Activated CD8-positive, alpha-beta T cell treated with anti-CD3 and anti-CD28 coated beads for 36 hours (primary cell): ENCODE data around the gene S100A5. TPM values are rescaled to one million over a fixed set of nuclear protein-coding genes. Genes with fewer than 3 reads are reported as not detected.
"Not testable (repeated sequence)": the region's sequence is repeated elsewhere in the genome, so short reads cannot be mapped to it uniquely, and the experiment has no call there.

ENCODE experiments used
- ATAC-seq: fragments of 200-7000 bp; cut with Tn5 transposase; one replicate; pipeline ENCODE4 v1.10.0; 2021; ENCODE audit warnings: mild to moderate bottlenecking, moderate library complexity
- CTCF ChIA-PET: fragments of 350-600 bp; sonication (Branson Sonifier 250); formaldehyde crosslinking; loops from one replicate; lab custom pipeline; 2021; ENCODE audit warnings: antibody characterized with exemption; lab: Charles Lee
- POLR2A ChIA-PET: fragments of 350-600 bp; sonication (Branson Sonifier 250); formaldehyde crosslinking; loops from one replicate; lab custom pipeline; 2021; ENCODE audit warnings: antibody characterized with exemption; lab: Charles Lee
- DNase-seq: peaks from one replicate; pipeline ENCODE4 v3.0.0-alpha.2; 2020
- H3K27ac Mint-ChIP-seq: one replicate; pipeline ENCODE4 v1.8.0; 2021; ENCODE audit warnings: mild to moderate bottlenecking, mixed read lengths
- H3K27me3 Mint-ChIP-seq: one replicate; pipeline ENCODE4 v1.8.0; 2021; ENCODE audit warnings: mixed read lengths
- H3K36me3 Mint-ChIP-seq: one replicate; pipeline ENCODE4 v1.8.0; 2021; ENCODE audit warnings: low read depth, mixed read lengths
- H3K4me1 Mint-ChIP-seq: one replicate; pipeline ENCODE4 v1.8.0; 2021; ENCODE audit warnings: low read depth, mixed read lengths
- H3K4me3 Mint-ChIP-seq: one replicate; pipeline ENCODE4 v1.8.0; 2021; ENCODE audit warnings: mild to moderate bottlenecking, moderate library complexity, mixed read lengths
- H3K9me3 Mint-ChIP-seq: one replicate; pipeline ENCODE4 v1.8.0; 2021; ENCODE audit warnings: mixed read lengths
- CTCF ChIP-seq: fragments of 200-600 bp; IDR thresholded peaks from one replicate; pipeline ENCODE4 v1.8.0; 2022; ENCODE audit warnings: antibody characterized with exemption, mild to moderate bottlenecking
- intact Hi-C: fragments of 100-400 bp; cut with micrococcal nuclease; formaldehyde crosslinking; loops from one replicate; pipeline ENCODE4 v1.10.0; 2022
- total RNA-seq, 2 experiments: library from RNA; stranded (reverse); gene quantifications; one replicate each; pipeline ENCODE4 v1.2.3, GENCODE V29; 2021

The S100A5 gene
- total RNA-seq, 2 experiments from 2014 or later = 1.1 to 1.2 TPM

DNA sequence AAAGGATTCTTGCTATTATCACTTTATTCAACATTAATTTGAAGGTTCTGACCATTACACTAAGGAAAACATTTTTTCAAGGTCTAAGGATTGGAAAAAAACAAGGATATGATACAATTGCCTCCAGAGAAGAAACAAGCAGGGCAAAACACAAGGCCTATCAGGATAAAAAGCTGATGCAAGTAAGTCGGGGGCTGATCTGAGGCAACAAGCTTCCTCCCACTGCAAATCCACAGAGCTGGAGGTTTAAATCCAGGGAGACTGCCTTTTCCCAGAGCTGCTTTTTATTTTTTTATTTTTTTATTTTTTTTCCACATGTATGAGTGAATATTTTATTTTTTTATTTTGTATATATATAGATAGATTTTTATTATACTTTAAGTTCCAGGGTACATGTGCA is 44.3 kb upstream of the S100A5 start:
- POLR2A ChIA-PET = interaction anchor here (1.1 kb wide), 1 partner anchor 12 kb away, joined by 3 read pairs; no protein-coding TSS in a partner anchor
- Mint-ChIP-seq H3K27ac (no peak overlapping the region), H3K36me3 (no peaks in the 10 kb centered on the region), H3K9me3 (no peaks in the 10 kb centered on the region), H3K4me1 (no peaks in the 10 kb centered on the region), H3K4me3 (no peak overlapping the region), H3K27me3 (no peaks in the 10 kb centered on the region)
- ATAC-seq = no peak
- CTCF ChIA-PET = interaction anchor here (1.1 to 1.6 kb wide), 2 partner anchors 61 to 74 kb away, joined by 3 to 5 read pairs; no protein-coding TSS in a partner anchor
- intact Hi-C loops = no loop called here
- no peak for DNase-seq
- no peak for TF ChIP-seq CTCF

GRCh38 chr1:153583976-153584375 is 43.2 kb upstream of the S100A5 start:
- POLR2A ChIA-PET = no interaction called here
- Mint-ChIP-seq H3K36me3 (no peaks in the 10 kb centered on the region), H3K9me3 (no peaks in the 10 kb centered on the region), H3K27ac (no peak overlapping the region), H3K4me1 (no peaks in the 10 kb centered on the region), H3K27me3 (peaks cover 3% of the 10 kb centered on the region), H3K4me3 (no peak overlapping the region)
- DNase-seq (no peak), ATAC-seq (no peak)
- intact Hi-C loops = no loop called here
- no peak for TF ChIP-seq CTCF
- CTCF ChIA-PET = interaction anchor here (0.7 to 1.6 kb wide), 2 partner anchors 33 to 73 kb away, joined by 3 to 5 read pairs; no protein-coding TSS in a partner anchor

DNA sequence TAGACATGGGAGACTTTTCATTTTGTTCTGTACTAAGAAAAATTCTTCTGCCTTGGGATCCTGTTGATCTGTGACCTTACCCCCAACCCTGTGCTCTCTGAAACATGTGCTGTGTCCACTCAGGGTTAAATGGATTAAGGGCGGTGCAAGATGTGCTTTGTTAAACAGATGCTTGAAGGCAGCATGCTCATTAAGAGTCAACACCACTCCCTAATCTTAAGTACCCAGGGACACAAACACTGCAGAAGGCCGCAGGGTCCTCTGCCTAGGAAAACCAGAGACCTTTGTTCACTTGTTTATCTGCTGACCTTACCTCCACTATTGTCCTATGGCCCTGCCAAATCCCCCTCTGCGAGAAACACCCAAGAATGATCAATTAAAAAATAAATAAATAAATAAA is 42.8 kb upstream of the S100A5 start:
- DNase-seq, intact Hi-C loops, POLR2A ChIA-PET, H3K27me3 Mint-ChIP-seq, H3K36me3 Mint-ChIP-seq, H3K4me3 Mint-ChIP-seq, H3K27ac Mint-ChIP-seq, H3K9me3 Mint-ChIP-seq, ATAC-seq, H3K4me1 Mint-ChIP-seq, CTCF ChIA-PET: not testable (repeated sequence)

- POLR2A ChIA-PET, intact Hi-C loops, H3K4me3 Mint-ChIP-seq, ATAC-seq, H3K36me3 Mint-ChIP-seq, DNase-seq, H3K4me1 Mint-ChIP-seq, H3K27me3 Mint-ChIP-seq, H3K9me3 Mint-ChIP-seq, H3K27ac Mint-ChIP-seq: not testable (repeated sequence)
- CTCF ChIA-PET = interaction anchor here (1.1 kb wide), 1 partner anchor 116 kb away, joined by 3 read pairs; no protein-coding TSS in a partner anchor
Measured at GRCh38 chr1:153582836-153583235, 42.1 kb upstream of the S100A5 start.

DNA sequence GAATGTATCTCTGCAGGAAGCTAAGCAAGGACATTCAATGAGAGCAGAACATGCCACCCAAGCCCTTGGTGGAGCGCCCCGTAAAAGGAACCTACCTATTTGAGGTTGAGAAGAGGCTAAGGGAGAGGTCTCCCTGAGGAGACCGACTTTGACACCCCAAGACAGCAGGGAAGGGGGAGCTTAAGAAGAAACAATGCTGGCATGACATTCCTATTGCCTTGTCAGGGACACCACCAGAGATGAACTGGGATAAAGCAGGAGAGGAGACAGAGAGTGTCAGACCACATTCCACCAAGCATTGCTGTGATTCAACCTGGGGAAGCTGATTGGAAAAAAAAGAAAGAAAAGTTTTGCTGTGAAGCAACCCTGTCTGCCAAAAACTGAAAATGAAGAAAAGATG is 38.2 kb upstream of the S100A5 start:
- no peak overlapping the region for H3K4me3 Mint-ChIP-seq
- ATAC-seq (no peak), DNase-seq (no peak)
- H3K36me3 Mint-ChIP-seq = no peaks in the 10 kb centered on the region
- ChIA-PET CTCF (interaction anchor here (0.8 to 2.8 kb wide), 4 partner anchors 11 to 68 kb away, joined by 3 to 14 read pairs (median 12); partner anchors contain the start of gene S100A14), POLR2A (no interaction called here)
- H3K27me3 Mint-ChIP-seq = peaks cover 20% of the 10 kb centered on the region
- no peaks in the 10 kb centered on the region for H3K4me1 Mint-ChIP-seq
- no peak overlapping the region for H3K27ac Mint-ChIP-seq
- TF ChIP-seq CTCF = no peak
- H3K9me3 Mint-ChIP-seq = no peaks in the 10 kb centered on the region
- intact Hi-C loops = no loop called here

- DNase-seq (no peak), ATAC-seq (no peak)
- H3K4me1 Mint-ChIP-seq = no peaks in the 10 kb centered on the region
- TF ChIP-seq CTCF = no peak
- H3K27me3 Mint-ChIP-seq = peaks cover 20% of the 10 kb centered on the region
- no peaks in the 10 kb centered on the region for H3K36me3 Mint-ChIP-seq
- H3K9me3 Mint-ChIP-seq = no peaks in the 10 kb centered on the region
- H3K4me3 Mint-ChIP-seq = no peak overlapping the region
- intact Hi-C loops = no loop called here
- POLR2A ChIA-PET = no interaction called here
- H3K27ac Mint-ChIP-seq = no peak overlapping the region
- CTCF ChIA-PET = interaction anchor here (0.8 to 2.8 kb wide), 6 partner anchors 10 to 68 kb away, joined by 3 to 14 read pairs (median 10); partner anchors contain the start of gene S100A14
Measured at GRCh38 chr1:153578490-153578889, 37.8 kb upstream of the S100A5 start.
